Chondrocyte (in vitro differentiated cells): ENCODE results near the gene HS2ST1. TPM values are rescaled to one million over a fixed set of nuclear protein-coding genes. Genes with fewer than 3 reads are reported as not detected.

ENCODE experiments used
- DNase-seq: peaks from one replicate; pipeline ENCODE4 v3.0.0; 2021; ENCODE audit warnings: mixed read lengths, low spot score
- H3K27ac Mint-ChIP-seq: one replicate; pipeline ENCODE4 v1.8.0; 2021; ENCODE audit warnings: mild to moderate bottlenecking, moderate library complexity, mixed read lengths; ENCODE audit not compliant: unreplicated experiment
- H3K27me3 Mint-ChIP-seq: 2 replicates; pipeline ENCODE4 v1.8.0; 2021; ENCODE audit warnings: low read depth, mixed read lengths
- H3K36me3 Mint-ChIP-seq: 2 replicates; pipeline ENCODE4 v1.8.0; 2021; ENCODE audit warnings: low read depth, mixed read lengths
- H3K4me1 Mint-ChIP-seq: 2 replicates; pipeline ENCODE4 v1.8.0; 2021; ENCODE audit warnings: low read depth, mild to moderate bottlenecking, mixed read lengths
- H3K4me3 Mint-ChIP-seq: one replicate; pipeline ENCODE4 v1.8.0; 2021; ENCODE audit warnings: mild to moderate bottlenecking, moderate library complexity, mixed read lengths; ENCODE audit not compliant: unreplicated experiment
- H3K9me3 Mint-ChIP-seq: 2 replicates; pipeline ENCODE4 v1.8.0; 2021; ENCODE audit warnings: low read depth, mixed read lengths
- CTCF ChIP-seq: fragments of 200-600 bp; sonication (generic); IDR thresholded peaks from 2 replicates; pipeline ENCODE4 v1.5.0; 2021; ENCODE audit warnings: antibody characterized with exemption, mild to moderate bottlenecking, moderate library complexity
- total RNA-seq: library from RNA; stranded (reverse); gene quantifications from 3 replicates; pipeline ENCODE4 v1.2.1, GENCODE V29; 2021

HS2ST1 gene
- total RNA-seq, 1 donor from 2014 or later = 26.7 TPM

- no peak for DNase-seq
- Mint-ChIP-seq H3K36me3 (no peaks in the 10 kb centered on the region), H3K9me3 (peaks cover 11% of the 10 kb centered on the region), H3K27me3 (no peaks in the 10 kb centered on the region), H3K27ac (no peak overlapping the region), H3K4me1 (peaks cover 2% of the 10 kb centered on the region), H3K4me3 (no peak overlapping the region)
- TF ChIP-seq CTCF = no peak
These were observed 116.6 kb downstream of the HS2ST1 start for GRCh38 chr1:87030740-87031690.

- no peak for DNase-seq
- H3K27me3 Mint-ChIP-seq = no peaks in the 10 kb centered on the region
- no peaks in the 10 kb centered on the region for H3K4me1 Mint-ChIP-seq
- peaks cover 4% of the 10 kb centered on the region for H3K9me3 Mint-ChIP-seq
- no peaks in the 10 kb centered on the region for H3K36me3 Mint-ChIP-seq
- no peak for TF ChIP-seq CTCF
- H3K4me3 Mint-ChIP-seq = no peak overlapping the region
- H3K27ac Mint-ChIP-seq = no peak overlapping the region
These were observed 119.9 kb downstream of the HS2ST1 start for GRCh38 chr1:87034351-87034750.

DNA sequence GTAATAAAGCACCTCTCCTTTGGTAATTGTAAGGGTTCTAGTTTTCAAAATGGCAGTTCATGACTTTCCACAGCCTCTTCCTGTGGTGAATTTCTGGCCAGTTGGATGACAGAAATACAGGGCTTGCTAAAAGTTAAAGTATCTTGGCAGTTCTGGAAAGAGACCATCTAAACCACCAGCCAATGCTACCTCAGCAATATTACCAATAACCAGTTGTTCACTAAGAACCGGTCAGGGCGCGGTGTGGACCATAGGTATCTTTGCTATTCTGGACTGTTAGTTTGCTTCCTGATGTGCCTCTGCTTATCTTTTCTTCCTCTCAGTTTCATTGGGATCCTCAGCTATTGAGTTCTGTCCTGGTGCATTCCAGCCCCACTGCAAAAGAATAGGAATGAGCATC, 124.7 kb downstream of the HS2ST1 start:
- no peaks in the 10 kb centered on the region for H3K9me3 Mint-ChIP-seq

DNA sequence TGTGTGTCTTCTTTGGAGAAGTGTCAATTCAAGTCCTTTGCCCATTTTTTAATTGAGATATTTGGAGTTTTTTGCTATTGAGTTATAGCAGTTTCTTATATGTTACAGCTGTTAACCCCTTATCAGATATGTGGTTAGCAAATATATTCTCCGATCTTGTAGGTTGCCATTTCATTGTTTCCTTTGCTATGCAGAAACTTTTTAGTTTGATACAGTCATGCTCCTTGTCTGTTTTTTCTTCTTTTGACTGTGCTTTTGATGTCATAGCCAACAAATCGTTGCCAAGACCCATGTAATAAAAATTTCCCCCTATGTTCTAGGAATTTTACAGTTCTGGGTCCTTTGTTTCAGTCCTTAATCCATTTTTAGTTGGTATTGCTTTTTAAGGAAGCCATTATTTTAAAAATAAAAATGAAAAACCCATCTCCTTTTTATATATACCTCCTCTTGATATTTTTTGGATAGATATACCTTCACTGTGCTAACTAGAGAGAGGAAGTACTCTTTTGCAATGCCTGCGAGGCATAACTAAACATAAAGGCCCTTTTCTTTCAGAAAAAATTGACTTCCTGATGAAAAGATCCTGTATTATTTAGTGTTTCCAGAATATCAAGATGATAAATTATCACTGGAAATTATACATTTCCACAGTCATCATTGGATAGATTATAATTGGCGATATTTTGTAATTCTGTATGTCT, 127.8 kb downstream of the HS2ST1 start:
- no peaks in the 10 kb centered on the region for H3K36me3 Mint-ChIP-seq
- no peak overlapping the region for H3K27ac Mint-ChIP-seq
- no peak for DNase-seq
- no peaks in the 10 kb centered on the region for H3K27me3 Mint-ChIP-seq
- no peak overlapping the region for H3K4me3 Mint-ChIP-seq
- H3K9me3 Mint-ChIP-seq = peaks cover 4% of the 10 kb centered on the region
- no peaks in the 10 kb centered on the region for H3K4me1 Mint-ChIP-seq
- TF ChIP-seq CTCF = no peak

More for the DNA sequence above, 124.7 kb downstream of the HS2ST1 start:
- no peaks in the 10 kb centered on the region for H3K27me3 Mint-ChIP-seq
- TF ChIP-seq CTCF = no peak
- no peaks in the 10 kb centered on the region for H3K36me3 Mint-ChIP-seq
- no peak for DNase-seq
- no peaks in the 10 kb centered on the region for H3K4me1 Mint-ChIP-seq
- no peak overlapping the region for H3K27ac Mint-ChIP-seq
- H3K4me3 Mint-ChIP-seq = no peak overlapping the region

DNA sequence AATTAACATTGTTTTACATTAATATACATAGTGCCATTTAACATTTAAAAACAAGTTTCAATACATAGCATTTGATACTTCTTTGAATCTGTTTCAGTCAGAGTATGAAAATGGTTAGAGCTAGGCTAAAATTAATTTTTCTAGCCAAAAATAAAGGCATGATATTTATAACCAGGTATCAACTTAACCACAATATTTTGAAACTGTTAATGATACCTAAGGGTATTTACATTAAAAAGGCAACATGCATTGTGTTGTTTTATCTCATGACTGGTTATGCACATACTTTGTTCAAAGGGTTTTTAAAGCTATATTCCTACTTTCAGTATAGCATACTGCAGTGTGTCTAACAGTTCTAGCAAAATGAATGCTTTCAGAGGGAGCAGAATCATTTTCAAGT, 130.0 kb downstream of the HS2ST1 start:
- no peak for TF ChIP-seq CTCF
- Mint-ChIP-seq H3K4me1 (peaks cover 1% of the 10 kb centered on the region), H3K4me3 (no peak overlapping the region), H3K27ac (no peak overlapping the region), H3K36me3 (no peaks in the 10 kb centered on the region), H3K27me3 (no peaks in the 10 kb centered on the region), H3K9me3 (peaks cover 7% of the 10 kb centered on the region)
- DNase-seq = no peak
